Measurements from ENCODE around the gene PTMS.

PTMS gene

DNA sequence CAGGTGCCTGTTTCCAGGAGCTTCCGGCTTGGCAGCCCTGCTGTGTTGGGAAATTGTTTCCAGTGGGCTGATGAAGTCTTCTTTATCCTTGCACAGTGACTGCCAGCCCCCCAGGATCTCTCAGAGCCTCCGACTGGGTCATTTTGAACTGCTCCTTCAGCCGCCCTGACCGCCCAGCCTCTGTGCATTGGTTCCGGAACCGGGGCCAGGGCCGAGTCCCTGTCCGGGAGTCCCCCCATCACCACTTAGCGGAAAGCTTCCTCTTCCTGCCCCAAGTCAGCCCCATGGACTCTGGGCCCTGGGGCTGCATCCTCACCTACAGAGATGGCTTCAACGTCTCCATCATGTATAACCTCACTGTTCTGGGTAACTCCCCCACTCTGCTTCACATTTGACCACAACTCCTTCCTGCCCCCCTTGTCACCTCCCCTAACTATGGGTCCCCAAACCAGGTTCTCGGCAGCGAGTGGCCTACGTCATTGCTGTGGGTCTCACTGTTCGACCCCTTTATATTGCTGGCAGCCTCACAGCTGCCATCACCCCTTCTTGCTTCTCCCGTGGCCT lies 8.4 kb downstream of the PTMS start:
- in situ Hi-C loops (cut with HindIII; ENCODE audit: low sequenced_read_pairs), result no loop called here
- no peak for DNase-seq (ENCODE audit: low read depth)
- TF ChIP-seq, protein P1, sequence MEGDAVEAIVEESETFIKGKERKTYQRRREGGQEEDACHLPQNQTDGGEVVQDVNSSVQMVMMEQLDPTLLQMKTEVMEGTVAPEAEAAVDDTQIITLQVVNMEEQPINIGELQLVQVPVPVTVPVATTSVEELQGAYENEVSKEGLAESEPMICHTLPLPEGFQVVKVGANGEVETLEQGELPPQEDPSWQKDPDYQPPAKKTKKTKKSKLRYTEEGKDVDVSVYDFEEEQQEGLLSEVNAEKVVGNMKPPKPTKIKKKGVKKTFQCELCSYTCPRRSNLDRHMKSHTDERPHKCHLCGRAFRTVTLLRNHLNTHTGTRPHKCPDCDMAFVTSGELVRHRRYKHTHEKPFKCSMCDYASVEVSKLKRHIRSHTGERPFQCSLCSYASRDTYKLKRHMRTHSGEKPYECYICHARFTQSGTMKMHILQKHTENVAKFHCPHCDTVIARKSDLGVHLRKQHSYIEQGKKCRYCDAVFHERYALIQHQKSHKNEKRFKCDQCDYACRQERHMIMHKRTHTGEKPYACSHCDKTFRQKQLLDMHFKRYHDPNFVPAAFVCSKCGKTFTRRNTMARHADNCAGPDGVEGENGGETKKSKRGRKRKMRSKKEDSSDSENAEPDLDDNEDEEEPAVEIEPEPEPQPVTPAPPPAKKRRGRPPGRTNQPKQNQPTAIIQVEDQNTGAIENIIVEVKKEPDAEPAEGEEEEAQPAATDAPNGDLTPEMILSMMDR (IDR thresholded peaks at IDR 0.05; ENCODE audit: low read depth, low read length, missing control alignments), result no peak
- H3K4me3 ChIP-seq (ENCODE audit: low read depth, low read length), result no peak overlapping the region

DNA sequence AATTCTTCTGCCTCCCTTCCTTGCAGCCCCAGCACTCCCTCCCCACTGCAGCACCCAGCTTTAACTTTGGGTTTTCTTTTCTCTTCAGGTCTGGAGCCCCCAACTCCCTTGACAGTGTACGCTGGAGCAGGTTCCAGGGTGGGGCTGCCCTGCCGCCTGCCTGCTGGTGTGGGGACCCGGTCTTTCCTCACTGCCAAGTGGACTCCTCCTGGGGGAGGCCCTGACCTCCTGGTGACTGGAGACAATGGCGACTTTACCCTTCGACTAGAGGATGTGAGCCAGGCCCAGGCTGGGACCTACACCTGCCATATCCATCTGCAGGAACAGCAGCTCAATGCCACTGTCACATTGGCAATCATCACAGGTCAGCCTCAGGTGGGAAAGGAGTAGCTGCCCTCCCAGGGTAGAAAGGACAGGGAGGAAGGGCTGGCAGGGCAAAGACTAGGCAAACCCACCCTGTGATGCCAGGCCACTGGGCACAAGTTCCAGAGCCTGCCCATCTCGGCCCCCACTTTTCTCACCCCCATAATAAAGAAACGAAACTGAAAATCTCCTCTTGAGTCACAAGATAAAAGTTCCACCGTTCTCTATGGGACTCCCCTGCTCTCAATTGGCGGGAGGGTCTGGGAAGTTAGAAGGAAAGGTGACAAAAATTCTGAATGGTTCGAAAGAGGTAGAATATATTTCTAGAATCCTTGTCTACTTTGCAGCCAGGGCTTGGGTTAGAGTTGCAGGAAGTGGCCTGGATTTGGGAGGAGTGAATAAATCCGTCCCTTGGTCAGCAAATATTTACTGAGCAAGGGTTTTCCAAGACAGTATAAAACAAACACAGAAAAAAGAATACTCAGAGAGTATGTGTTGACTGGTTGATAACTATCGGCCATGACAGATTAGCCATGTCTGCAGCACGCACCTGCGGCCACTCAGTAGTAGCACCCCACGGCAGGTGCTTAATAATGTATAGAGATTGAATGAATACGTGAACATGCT lies 9.3 kb downstream of the PTMS start:
- in situ Hi-C loops (cut with HindIII; ENCODE audit: low sequenced_read_pairs), result no loop called here
- TF ChIP-seq, protein P1 (IDR thresholded peaks at IDR 0.05; ENCODE audit: low read depth, low read length, missing control alignments), result no peak
- DNase-seq (ENCODE audit: low read depth), result no peak
- H3K4me3 ChIP-seq (ENCODE audit: low read depth, low read length), result no peak overlapping the region

DNA sequence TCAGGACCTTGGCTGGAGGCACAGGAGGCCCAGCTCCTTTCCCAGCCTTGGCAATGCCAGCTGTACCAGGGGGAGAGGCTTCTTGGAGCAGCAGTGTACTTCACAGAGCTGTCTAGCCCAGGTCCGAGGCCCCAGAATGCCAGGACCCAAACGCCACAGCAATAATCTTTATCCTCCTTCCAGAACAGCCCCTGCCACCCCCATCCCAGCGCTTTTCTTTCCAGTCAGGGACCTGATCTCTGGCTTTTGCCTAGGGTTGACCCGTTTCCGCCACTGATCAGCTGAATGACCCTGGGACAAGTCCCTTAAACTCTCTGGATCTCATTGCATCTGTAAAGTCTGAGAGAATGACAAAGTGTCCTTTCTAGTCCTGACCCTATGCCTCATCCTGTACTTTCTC lies 11.2 kb downstream of the PTMS start:
- no peak for DNase-seq (ENCODE audit: low read depth)
- in situ Hi-C loops (cut with HindIII; ENCODE audit: low sequenced_read_pairs), result no loop called here
- H3K4me3 ChIP-seq (ENCODE audit: low read depth, low read length), result no peak overlapping the region
- TF ChIP-seq, protein P1 (IDR thresholded peaks at IDR 0.05; ENCODE audit: low read depth, low read length, missing control alignments), result no peak

GRCh38 chr12:6778217-6778573 lies 12.0 kb downstream of the PTMS start:
- DNase-seq (ENCODE audit: low read depth), result no peak
- TF ChIP-seq, protein P1 (IDR thresholded peaks at IDR 0.05; ENCODE audit: low read depth, low read length, missing control alignments), result no peak
- no peak overlapping the region for H3K4me3 ChIP-seq (ENCODE audit: low read depth, low read length)
- in situ Hi-C loops (cut with HindIII; ENCODE audit: low sequenced_read_pairs), result no loop called here

DNA sequence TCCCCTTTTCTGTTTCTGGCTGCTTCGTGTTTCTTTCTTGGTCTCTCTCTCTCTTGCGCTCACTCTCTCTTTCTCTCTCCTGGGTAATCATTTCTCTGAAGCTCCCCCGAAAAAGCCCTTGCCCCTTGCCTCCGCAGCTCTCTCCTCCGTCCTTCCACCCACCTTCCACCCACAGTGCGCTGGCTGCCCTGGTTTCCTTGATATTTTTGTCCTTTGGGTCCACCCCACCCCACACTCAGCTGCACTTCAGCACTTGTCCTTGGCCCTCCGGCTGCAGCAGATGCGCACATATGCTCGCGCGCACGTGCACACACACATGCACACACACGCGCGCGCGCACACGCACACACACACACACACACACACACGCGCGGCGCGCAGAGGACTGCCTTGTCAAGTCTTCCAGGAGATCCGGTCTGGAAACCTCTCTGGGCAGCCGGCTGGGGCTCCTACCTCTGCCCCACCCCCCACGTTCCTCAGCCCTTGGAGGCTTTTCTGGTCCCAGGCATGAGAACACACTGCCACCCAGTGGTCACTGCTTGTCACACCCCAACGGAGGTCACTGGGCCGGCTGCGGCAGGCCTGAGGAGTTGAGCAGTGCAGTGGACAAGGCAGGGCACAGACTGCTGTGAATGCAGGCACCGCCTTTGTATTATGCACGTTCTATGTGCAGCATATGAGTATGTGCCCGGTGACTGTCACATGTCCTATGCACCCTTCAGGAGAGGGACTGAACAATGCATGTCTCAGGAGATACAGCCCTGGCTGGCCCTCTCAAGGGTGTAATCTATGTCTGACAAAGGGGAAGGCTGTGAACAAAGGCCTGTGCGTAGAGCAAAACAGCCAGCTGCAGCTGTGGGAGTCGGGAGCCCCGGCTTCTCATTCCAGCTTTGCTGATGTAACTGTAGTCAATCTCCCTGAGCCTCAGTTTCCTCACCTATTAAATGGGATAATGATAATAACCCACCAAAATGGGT lies 12.7 kb downstream of the PTMS start:
- in situ Hi-C loops (cut with HindIII; ENCODE audit: low sequenced_read_pairs), result no loop called here
- peak; percentile 85 for DNase-seq (ENCODE audit: low read depth)
- TF ChIP-seq, protein P1 (IDR thresholded peaks at IDR 0.05; ENCODE audit: low read depth, low read length, missing control alignments), result peak; percentile 92
- H3K4me3 ChIP-seq (ENCODE audit: low read depth, low read length), result peak overlapping the region; percentile 30

All from astrocyte of the cerebellum (primary cell).